Inflammatory macrophage treated with lipopolysaccharide for 1 hour (primary cell): ENCODE data around the gene KLHL20.
"Not testable (repeated sequence)": the region's sequence is repeated elsewhere in the genome, so short reads cannot be mapped to it uniquely, and the experiment has no call there.

Experiments used
- DNase-seq, 2 donors: peaks; one replicate each; pipeline ENCODE4 v3.0.0-alpha.2; 2020 to 2022

The KLHL20 gene, protein sequence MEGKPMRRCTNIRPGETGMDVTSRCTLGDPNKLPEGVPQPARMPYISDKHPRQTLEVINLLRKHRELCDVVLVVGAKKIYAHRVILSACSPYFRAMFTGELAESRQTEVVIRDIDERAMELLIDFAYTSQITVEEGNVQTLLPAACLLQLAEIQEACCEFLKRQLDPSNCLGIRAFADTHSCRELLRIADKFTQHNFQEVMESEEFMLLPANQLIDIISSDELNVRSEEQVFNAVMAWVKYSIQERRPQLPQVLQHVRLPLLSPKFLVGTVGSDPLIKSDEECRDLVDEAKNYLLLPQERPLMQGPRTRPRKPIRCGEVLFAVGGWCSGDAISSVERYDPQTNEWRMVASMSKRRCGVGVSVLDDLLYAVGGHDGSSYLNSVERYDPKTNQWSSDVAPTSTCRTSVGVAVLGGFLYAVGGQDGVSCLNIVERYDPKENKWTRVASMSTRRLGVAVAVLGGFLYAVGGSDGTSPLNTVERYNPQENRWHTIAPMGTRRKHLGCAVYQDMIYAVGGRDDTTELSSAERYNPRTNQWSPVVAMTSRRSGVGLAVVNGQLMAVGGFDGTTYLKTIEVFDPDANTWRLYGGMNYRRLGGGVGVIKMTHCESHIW

DNA sequence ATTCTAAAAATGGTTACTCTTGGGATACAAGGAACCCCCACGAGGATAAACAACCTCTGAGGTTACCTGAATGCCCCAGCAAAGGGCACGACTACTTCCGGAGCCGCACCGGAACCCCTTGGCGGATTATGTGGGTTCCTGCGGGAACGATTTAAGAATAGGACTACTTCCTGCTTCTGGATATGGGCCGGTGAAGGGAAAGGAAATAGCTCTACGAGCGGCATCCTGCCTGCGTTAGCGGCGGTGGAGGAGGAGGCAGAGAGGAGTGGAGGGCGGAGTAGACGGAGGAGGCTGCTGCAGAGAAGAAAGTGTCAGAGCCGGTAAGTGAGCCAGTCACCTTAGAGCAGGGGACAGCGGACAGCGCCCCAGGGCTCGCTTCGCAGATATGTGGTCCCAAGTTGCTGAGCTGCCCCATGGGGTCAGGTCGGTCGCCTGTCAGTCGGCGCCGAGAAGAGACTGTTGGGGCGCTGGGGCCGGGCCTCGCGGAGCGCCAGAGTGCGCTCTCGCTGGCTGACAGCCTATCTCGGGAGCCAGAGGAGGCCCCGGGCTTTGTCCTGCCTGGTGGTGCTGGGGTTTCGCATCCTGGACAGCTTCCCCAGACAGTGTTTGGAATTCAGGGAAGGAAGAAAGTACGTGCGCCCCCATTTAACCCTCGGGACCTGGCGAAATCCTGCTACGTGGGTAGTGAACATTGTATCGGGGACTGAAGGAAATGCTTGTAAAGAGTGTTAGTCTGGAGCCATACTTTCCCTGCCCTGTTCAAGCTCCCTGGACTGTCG lies at the start of gene KLHL20:
Gene KLHL20 (plus strand): TSS at position 223 of the 779 bp plus-strand sequence. CDS start 1,063 bp downstream, outside the sequence.
- DNase-seq, result peak; percentile 82 to 97

DNA sequence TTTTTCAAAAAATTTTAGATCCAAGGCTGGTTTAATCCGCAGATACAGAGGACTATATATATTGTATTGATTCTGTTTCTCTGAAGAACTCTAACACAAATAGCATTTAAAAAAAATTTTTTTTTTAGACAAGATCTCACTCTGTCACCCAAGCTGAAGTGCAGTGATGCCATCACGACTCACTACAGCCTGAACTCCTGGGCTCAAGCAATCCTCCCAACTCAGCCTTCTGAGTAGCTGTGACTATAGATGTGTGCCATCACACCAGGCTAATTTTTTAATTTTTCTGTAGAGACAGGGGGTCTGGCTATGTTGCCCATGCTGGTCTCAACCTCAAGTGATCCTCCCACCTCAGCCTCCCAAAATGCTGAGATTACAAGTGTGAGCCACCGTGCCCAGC lies 48.1 kb upstream of the KLHL20 start:
- DNase-seq, result no peak

DNA sequence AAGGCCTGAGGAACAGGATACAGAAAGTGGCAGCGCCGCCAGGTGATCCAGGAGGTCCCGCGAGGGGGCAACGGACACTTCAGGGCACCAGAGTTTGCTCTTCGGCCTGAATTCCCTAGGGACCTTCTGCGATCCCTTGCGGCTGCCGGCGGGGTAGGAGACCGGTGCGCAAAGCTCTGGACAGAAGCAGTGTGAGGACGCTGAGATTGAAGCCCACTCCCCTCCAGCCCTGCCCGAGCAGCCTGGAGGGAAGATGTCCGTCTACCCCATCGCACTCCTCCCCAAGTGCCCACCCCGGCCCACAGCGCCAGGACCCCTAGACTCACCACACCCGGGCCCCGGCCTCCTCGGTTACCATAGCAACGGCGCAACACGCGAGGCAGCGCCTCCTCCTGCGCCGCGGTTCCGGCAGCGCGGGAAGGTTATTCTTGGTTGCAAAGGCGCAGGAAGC lies 45.3 kb upstream of the KLHL20 start, which contains the start of gene ANKRD45:
Gene ANKRD45 (minus strand): TSS at position 361 of the 451 bp plus-strand sequence. CDS start 10,433 bp downstream, outside the sequence.
- no peak for DNase-seq

DNA sequence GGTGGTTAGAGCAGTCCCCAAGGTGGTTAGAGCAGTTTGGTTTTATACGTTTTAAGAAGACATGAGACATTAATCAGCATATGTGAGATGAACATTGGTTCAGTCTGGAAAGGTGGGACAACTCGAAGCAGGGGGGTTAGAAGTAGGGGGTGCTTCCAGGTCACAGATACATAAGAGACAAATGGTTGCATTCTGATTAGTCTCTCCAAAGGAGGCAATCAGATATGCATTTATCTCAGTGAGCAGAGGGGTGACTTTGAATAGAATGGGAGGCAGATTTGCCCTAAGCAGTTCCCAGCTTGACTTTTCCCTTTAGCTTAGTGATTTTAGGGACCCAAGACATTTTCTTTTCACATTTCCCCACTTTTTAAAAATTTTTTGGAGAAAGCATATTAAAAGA lies 40.3 kb upstream of the KLHL20 start:
- DNase-seq, result not testable (repeated sequence)

DNA sequence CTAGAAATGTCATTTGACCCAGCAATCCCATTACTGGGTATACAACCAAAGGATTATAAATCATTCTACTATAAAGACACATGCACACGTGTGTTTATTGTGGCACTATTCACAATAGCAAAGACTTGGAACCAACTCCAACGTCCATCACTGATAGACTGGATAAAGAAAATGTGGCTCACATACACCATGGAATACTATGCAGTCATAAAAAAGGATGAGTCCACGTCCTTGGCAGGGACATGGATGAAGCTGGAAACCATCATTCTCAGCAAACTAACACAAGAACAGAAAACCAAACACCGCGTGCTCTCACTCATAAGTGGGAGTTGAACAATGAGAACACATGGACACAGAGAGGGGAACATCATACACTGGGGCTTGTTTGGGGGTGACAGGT lies 34.6 kb upstream of the KLHL20 start:
- DNase-seq, result not testable (repeated sequence)

DNA sequence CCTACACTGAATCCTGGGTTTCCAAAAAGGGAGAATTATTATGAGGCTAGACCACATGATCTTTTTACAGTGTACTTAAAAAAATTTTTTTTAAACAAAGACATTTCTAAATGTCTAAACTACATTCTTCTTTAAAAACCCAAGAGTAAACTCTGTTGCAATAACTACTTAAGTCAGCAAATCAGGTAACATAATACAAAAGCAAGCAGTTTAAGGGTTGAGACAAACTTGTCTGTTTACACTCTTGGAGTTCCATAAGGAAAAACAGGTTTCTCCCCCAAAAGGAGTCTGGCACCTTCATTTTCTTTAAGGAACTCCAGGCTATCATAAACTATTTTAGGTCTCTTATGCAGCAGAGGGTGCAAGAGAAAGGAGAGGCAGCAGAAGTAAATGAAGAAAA lies 32.6 kb upstream of the KLHL20 start:
- no peak for DNase-seq

DNA sequence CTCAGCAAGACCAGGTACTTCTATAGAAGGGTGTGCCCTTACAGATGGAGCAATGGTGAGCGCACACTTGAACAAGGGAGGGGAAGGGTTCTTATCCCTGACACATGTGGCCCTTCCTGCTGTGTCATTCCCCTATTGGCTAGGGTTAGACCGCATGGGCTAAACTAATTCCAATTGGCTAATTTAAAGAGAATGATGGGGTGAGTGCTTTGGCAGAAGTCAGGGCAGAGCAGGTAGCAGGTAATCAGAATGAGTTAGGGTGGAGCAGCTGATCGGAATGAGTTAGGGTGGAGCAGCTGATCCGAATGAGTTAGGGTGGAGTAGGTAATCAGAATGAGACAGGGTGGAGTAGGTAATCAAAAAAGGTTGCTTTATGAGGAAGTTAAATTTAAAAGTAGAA lies 30.9 kb upstream of the KLHL20 start:
- not testable (repeated sequence) for DNase-seq

DNA sequence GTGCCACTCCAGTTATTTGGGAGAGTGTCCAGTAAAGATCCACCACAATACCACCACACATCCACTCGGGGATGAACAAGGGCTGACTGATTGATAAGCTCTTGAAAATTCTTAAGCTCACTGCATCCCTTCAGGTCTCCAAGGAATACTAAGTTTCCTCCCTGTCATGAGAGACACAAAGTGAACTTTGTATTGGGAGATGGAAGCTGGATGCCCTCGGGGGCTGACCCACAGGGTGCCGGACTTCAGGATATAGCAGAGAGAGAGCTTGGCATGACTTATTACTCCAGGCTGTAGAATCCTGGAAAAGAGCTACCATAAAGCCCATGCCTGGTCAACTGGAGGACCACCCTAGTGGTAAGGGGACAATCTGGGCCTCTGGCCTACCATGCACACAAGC lies 29.7 kb upstream of the KLHL20 start:
- not testable (repeated sequence) for DNase-seq

DNA sequence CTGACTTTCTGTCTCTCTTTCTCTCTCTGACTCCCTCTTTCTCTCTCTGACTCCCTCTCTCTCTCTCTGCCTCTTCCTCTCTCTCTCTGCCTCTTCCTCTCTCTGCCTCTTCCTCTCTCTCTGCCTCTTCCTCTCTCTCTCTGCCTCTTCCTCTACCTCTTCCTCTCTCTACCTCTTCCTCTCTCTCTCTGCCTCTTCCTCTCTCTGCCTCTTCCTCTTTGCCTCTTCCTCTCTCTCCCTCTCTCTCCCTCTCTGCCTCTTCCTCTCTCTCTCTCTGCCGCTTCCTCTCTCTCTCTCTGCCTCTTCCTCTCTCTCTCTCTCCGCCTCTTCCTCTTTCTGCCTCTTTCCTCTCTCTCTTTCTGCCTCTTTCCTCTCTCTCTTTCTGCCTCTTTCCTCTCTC lies 26.5 kb upstream of the KLHL20 start:
- no peak for DNase-seq

DNA sequence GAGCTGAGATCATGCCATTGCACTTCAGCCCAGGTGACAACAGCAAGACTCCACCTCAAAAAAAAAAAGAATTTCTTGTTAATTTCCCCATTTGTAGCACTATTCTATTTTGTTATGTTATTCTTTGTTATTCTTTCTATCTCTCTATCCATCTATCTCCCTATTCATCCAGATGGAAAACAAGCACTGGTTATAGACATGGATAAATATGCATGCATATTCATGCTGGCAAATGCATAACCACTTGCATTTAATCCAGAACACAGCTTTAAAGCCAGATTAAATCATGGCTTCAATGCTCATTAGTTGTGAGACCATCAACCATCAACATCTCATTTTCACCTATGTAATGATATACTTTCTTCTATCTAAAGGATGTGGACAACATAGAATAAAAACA lies 21.5 kb upstream of the KLHL20 start:
- DNase-seq, result no peak

DNA sequence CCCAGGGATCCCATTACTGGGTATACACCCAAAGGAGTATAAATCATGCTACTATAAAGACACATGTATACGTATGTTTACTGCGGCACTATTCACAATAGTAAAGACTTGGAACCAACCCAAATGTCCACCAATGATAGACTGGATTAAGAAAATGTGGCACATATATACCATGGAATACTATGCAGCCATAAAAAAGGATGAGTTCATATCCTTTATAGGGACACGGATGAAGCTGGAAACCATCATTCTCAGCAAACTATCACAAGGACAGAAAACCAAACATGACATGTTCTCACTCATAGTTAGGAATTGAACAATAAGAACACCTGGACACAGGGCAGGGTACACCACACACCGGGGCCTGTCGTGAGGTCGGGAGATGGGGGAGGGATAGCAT lies 13.5 kb upstream of the KLHL20 start:
- DNase-seq, result not testable (repeated sequence)

DNA sequence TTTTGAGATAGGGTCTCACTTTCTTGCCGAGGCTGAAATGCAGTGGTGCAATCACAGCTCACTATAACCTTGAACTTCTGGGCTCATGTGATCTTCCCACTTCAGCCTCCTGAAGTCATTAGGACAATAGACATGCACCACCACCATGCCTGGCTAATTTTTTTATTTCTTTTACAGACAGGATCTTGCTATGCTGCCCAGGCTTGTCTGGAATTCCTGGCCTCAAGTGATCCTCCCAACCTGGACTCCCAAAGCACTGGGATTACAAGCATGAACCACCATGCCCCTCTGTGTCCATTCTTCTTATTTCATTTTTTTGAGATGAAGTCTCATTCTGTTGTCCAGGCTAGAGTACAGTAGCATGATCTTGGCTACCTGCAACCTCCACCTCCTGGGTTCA lies 12.0 kb upstream of the KLHL20 start:
- DNase-seq, result no peak

DNA sequence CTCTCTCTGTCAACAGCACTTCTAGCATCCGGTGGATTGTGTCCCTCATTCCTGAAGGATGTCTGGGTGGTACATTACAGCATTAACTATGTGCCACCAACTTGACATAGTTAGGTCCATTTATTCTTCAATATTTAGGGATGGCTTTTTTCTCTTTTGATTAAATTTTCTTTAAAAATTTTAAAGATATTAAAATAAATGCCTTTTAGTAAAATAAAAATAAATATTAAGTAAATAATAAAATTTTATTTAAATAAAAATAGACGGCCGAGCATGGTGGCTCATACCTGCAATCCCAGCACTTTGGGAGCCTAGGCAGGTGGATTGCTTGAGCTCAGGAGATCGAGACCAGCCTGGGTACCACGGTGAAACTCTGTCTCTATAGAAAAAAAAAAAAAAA lies 9.7 kb upstream of the KLHL20 start:
- no peak for DNase-seq

DNA sequence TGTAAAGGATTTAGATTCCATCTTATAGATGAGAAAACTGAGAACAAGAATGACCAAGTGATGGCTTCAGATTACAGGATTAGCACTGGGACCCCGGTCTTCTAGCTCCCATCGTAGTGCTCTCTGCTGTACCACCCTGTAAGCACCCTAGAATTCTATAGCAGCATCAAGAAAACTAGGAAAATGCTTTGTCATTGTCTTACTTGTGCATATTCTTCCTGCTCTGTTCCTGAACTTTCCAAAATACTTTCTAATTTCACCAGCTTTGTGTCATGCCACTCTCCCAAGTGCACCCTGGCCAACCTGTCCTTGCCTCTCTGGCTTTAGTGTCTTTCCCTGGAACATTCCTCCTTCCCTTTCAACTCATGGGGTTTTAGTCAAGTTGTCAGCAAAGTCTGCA lies 6.0 kb upstream of the KLHL20 start:
- DNase-seq, result no peak

DNA sequence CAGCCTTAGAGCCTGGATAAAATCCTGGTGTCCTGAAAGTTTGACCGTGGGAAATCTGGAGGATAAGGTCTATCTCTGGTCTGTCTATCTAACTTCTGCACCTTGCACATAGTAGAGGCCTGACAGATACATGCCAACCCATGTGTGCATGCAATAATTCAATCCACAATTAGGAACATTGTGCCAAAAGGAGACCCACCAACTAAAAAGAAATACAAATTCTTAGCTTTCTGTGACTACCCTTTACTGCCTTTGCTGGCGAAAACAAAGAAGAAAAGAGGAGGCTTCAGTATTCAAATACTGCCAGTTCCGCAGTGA lies 381 bp upstream of the KLHL20 start:
- DNase-seq, result no peak

DNA sequence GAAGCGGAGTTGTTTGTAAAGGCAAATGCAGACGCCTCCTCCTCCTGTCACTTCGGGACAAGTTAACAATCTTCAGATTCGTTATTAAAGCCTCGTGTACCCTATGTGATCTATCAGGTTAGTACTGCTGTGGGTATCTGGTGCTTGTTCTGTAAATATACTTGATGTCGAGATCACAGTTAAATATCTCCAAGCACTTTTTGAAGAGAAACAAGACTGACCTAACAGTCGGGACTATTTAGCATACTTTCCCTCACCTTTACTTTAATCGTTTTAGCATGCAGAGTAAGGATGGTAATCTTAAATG lies 710 bp downstream of the KLHL20 start:
- DNase-seq, result no peak

DNA sequence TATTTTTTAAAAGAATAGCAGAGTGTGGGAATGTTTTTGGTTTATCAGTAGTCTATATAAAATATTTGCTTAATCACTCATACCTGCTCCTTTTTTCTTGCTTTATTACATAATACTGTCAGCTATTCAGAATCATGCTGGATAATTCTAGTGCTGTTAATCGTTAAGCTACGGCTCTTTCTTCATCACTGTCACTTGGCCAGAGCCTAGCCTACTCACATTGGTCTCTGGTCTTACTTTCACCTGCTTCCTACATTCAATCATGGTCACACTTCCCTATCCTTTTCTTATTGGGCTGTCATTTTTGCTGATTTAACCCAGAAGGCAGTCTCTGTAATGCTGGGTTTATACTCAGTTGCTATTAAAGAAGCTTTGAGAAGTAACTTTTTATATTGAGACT lies 2.5 kb downstream of the KLHL20 start:
- no peak for DNase-seq

DNA sequence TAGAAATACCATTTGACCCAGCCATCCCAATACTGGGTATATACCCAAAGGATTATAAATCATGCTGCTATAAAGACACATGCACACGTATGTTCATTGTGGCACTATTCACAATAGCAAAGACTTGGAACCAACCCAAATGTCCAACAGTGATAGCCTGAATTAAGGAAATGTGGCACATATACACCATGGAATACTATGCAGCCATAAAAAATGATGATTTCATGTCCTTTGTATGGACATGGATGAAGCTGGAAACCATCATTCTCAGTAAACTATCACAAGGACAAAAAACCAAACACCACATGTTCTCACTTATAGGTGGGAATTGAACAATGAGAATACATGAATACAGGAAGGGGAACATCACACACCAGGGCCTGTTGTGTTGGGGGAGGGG lies 16.6 kb downstream of the KLHL20 start:
- not testable (repeated sequence) for DNase-seq

DNA sequence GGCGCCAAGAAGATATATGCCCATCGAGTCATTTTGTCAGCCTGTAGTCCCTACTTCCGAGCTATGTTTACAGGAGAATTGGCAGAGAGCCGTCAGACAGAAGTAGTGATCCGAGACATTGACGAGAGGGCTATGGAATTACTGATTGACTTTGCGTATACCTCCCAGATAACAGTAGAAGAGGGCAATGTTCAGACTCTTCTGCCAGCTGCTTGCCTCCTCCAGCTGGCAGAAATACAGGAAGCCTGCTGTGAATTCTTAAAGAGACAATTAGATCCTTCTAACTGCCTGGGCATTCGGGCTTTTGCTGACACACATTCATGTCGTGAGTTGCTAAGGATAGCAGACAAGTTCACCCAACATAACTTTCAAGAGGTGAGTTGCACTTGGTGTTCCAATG lies 19.1 kb downstream of the KLHL20 start:
- no peak for DNase-seq

DNA sequence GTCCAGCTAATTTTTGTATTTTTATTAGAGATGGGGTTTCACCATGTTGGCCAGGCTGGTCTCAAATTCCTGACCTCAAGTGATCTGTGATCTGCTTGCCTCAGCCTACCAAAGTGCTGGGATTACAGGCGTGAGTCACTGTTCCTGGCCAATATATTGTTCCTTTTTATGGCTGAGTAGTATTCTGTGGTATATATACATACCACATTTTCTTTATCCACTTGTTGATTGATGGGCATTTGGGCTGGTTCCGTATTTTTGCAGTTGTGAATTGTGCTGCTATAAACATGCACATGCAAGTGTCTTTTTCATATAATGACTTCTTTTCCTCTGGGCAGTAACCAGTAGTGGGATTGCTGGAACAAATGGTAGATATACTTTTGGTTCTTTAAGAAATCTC lies 21.3 kb downstream of the KLHL20 start:
- DNase-seq, result not testable (repeated sequence)

DNA sequence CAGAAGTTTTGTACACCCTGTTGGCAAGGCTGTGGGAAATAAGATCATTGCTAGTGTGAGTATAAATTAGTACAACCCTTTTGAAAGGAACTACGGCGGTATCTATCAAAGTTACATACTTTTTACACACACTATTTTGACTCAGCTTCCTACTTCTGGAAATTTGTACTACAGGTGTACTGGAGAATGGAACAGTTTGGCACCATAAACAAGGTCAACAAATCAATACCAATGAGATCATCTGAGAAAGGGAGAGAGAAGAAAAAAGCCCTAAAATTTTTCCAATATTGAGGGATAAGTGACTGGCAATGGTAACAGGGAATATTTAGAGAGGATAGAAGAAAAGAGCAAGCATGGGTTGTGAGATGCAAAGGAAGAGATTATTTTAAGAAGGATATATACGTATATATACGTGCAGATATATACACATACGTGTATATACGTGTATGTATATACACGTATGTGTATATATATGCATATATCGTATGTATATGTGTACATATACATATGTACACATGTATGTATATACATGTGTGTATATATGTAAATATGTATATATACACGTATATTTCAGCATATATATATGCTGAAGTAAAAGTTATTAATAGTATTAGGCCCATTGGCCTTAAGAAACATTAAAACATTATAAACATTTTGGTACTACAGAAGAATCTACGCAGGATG lies 27.6 kb downstream of the KLHL20 start:
- DNase-seq, result no peak

DNA sequence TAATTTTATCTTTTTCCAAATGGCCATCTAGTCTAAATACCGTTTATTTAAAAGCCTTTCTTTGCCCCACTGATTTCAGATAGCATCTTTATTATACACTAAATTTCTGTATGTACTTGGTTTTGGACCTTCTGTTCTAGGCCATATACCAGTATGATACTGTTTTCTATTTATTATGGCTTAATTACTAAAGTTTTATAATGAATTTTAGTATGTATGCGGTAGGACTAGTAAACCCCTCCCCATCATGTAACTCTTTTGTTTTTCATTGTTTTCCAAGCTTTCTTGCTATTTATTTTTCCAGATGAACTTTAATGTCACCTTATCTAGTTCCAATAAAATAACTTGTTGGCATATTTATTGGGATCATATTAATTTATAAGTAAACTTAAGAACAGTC lies 29.9 kb downstream of the KLHL20 start:
- DNase-seq, result no peak

DNA sequence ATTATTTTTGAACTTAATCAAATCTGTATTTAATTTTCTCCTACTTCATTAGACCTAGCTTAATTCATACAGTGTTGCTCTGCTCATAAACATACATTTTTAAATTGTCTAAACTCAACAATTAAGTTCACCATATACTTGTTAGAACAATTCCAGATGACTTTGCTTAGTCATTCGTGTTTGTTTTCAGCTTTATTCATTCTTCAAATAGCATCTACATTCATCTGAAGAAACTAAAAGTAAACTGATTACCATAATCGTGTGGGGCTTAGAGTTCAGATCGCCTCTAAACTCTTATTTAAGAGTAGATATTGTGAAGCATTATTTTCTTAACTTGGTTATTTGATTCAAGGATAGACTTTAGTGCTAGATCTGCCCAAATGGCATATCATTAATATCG lies 34.4 kb downstream of the KLHL20 start:
- no peak for DNase-seq
